Measurements from ENCODE around the gene PLPPR1. TPM values are rescaled to one million over a fixed set of nuclear protein-coding genes. Genes with fewer than 3 reads are reported as not detected.

Gene PLPPR1
- not detected for polyA plus RNA-seq (2012; ENCODE audit: missing spikeins)

DNA sequence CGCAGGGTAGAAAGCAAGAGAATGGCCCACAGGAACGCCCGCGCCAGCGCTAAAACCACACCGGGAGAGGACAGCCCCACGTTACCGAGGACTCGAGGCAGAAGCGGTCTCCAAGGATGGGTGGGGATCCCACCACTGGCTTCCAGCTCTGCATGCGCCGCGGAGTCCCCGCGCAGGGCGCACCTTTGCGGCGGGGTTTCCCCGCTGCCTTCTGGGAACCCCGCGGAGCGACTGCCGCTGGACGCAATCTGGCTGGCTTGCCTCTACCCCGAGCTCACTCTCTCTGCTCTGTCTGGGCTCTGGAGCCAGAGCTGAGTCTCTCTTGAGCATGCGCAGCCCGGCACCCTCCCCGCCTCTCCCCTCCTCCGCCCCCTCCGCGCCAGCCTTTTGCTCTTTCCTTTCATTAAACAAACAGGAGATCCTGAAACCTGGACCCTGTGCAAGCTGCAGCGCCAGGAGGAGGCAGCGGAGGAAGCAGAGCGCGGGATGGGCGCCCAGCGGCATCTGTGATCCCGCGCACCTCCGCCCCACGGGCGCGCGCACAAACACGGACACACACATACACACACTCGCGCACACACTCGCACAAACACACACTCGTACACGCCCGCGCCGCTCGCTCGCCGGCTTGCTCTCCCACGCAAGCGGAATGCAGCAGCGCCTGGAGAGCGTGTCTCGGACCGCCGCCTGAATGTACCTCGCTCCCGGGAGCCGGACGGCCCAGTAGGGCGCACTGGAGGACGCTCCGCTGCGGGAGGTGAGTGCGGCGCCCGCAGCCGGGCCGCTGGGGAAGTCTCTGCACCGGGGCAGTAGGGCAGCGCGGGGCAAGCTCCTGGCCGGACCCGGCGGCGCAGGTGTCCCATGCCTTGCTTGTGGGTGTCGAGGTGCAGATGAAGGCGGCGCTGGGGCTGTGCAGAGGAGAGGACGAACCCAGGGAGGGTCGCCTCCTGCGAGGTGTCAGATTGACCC, at the start of gene PLPPR1:
Gene PLPPR1, plus strand, starts transcription at position 382 of the 969 bp plus-strand sequence.
- FAIRE-seq (no peak), DNase-seq (ENCODE audit: insufficient read length) (no peak)
- TF ChIP-seq POLR2A (IDR thresholded peaks at IDR 0.05; ENCODE audit: low read depth, low read length), result no peak
- TF ChIP-seq POLR2AphosphoS5 (IDR thresholded peaks at IDR 0.05; ENCODE audit: low read depth, low read length), result no peak
- no peak for TF ChIP-seq TAF1 (IDR thresholded peaks at IDR 0.05; ENCODE audit: borderline replicate concordance, low read depth, low read length)

DNA sequence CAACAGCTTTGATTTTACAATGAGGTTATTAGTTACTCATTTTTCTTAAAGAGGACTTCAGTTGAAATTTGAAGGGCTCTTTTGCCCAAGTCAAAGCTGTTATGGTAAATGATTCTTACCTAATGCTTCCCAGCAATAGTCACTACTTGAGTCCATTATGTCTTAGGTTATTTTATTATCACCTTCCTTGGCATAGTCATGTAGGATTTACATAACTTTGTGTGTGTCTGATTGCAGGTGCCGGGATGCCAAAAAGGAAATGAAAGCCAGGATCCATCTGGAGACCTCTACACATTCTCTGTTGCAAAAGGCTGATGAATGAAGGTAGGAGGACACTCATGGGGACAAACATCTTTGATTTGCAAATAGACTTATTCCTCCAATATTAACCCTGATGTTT, 38.8 kb upstream of the PLPPR1 start:
- no peak for DNase-seq (ENCODE audit: insufficient read length)
- FAIRE-seq, result no peak
- TF ChIP-seq POLR2A (IDR thresholded peaks at IDR 0.05; ENCODE audit: low read depth, low read length), result no peak
- no peak for TF ChIP-seq TAF1 (IDR thresholded peaks at IDR 0.05; ENCODE audit: borderline replicate concordance, low read depth, low read length)
- no peak for TF ChIP-seq POLR2AphosphoS5 (IDR thresholded peaks at IDR 0.05; ENCODE audit: low read depth, low read length)

DNA sequence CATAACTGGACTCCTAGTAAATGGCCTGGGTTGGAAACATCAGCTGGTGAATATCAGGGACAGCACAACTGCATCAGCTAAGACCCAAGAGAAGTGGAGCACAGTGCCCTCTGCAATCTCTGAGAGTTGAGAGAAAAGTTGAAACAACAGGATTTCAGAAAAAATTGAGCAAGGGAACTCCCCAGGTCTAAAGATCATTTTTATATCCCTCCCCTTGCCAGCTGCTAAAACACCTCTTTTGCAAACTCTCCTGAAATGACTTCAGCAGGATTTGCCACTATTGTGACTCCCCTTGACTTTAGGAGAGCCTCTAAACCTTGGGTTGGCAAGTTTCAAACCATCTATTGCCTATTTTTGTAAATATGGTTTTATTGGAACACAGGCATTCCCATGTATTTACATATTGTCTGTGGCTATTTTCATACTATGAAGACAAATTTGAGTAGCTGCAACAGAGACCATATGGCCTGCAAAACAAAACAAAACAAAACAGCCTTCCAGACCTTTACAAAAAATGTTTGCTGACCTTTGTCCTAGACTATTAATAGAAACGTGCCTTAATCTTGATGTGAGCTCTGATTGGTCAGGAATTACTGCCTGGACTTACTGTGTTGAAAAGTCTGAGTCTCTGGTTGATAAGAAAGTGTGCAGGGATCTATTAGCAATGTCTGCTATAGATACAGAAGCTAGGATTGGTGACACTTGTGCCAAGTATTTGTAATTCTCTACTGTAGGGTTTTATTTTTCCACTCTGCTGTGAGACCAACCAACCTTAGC, 37.7 kb upstream of the PLPPR1 start:
- FAIRE-seq (no peak), DNase-seq (ENCODE audit: insufficient read length) (no peak)
- no peak for TF ChIP-seq POLR2A (IDR thresholded peaks at IDR 0.05; ENCODE audit: low read depth, low read length)
- no peak for TF ChIP-seq POLR2AphosphoS5 (IDR thresholded peaks at IDR 0.05; ENCODE audit: low read depth, low read length)
- TF ChIP-seq TAF1 (IDR thresholded peaks at IDR 0.05; ENCODE audit: borderline replicate concordance, low read depth, low read length), result no peak

DNA sequence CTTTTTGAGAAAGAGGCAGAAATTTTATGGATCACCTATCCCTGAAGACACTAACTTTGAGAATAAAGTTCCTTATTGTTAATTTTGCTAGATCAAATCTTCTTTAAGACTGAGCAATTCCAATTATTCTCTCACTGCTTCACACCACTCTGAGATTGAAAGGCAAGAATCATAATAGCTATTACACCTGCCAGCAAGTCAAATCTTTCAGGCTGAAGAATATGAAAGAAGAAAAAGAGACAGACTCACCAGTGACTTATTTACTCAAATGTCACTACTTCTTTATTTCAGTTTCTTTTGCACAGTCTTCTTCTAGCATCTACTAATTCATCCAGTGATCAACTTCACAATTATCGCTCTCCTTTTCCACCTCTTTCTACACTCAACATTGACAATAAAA, 35.9 kb upstream of the PLPPR1 start:
- DNase-seq (ENCODE audit: insufficient read length) (no peak), FAIRE-seq (no peak)
- TF ChIP-seq TAF1 (IDR thresholded peaks at IDR 0.05; ENCODE audit: borderline replicate concordance, low read depth, low read length), result no peak
- TF ChIP-seq POLR2A (IDR thresholded peaks at IDR 0.05; ENCODE audit: low read depth, low read length), result no peak
- no peak for TF ChIP-seq POLR2AphosphoS5 (IDR thresholded peaks at IDR 0.05; ENCODE audit: low read depth, low read length)

DNA sequence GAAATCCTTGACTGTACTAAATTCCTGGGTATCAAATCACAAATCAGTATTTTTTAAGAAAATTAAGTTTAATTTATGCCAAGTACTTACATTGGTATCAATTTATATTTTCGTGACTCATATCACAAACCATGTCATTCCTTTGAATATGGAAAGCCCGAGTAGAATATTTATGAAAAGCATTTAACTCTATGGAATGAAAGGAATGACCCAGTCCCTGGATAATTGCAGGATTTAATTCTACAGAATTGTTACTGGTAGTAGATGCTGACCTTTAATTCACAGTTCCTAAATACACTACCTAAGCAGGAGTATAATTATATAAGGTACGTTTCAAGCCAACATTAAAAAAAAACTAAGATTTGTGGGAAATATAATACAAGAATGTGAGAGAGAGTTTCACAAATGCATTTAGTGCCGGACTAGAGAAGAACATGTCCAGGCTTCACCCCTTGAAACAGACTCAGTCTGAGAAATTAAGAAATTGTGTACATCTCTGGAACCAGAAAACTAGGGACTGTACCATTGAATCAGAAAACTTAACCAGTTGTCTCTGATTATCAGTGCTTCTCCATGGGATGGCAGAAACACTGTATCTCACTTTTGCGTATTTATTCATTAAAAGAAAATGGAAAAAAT, 28.5 kb upstream of the PLPPR1 start:
- FAIRE-seq, result no peak
- no peak for TF ChIP-seq POLR2AphosphoS5 (IDR thresholded peaks at IDR 0.05; ENCODE audit: low read depth, low read length)
- no peak for TF ChIP-seq POLR2A (IDR thresholded peaks at IDR 0.05; ENCODE audit: low read depth, low read length)
- TF ChIP-seq TAF1 (IDR thresholded peaks at IDR 0.05; ENCODE audit: borderline replicate concordance, low read depth, low read length), result no peak
- no peak for DNase-seq (ENCODE audit: insufficient read length)

GRCh38 chr9:101005246-101005645, 23.3 kb upstream of the PLPPR1 start:
- no peak for FAIRE-seq
- TF ChIP-seq POLR2AphosphoS5 (IDR thresholded peaks at IDR 0.05; ENCODE audit: low read depth, low read length) (no peak), TAF1 (IDR thresholded peaks at IDR 0.05; ENCODE audit: borderline replicate concordance, low read depth, low read length) (no peak), POLR2A (IDR thresholded peaks at IDR 0.05; ENCODE audit: low read depth, low read length) (no peak)

GRCh38 chr9:101014566-101014965, 14.0 kb upstream of the PLPPR1 start:
- no peak for DNase-seq (ENCODE audit: insufficient read length)
- TF ChIP-seq TAF1 (IDR thresholded peaks at IDR 0.05; ENCODE audit: borderline replicate concordance, low read depth, low read length), result no peak
- no peak for TF ChIP-seq POLR2A (IDR thresholded peaks at IDR 0.05; ENCODE audit: low read depth, low read length)
- TF ChIP-seq POLR2AphosphoS5 (IDR thresholded peaks at IDR 0.05; ENCODE audit: low read depth, low read length), result no peak
- no peak for FAIRE-seq

More at GRCh38 chr9:101005246-101005645, 23.3 kb upstream of the PLPPR1 start:
- DNase-seq (ENCODE audit: insufficient read length), result no peak

DNA sequence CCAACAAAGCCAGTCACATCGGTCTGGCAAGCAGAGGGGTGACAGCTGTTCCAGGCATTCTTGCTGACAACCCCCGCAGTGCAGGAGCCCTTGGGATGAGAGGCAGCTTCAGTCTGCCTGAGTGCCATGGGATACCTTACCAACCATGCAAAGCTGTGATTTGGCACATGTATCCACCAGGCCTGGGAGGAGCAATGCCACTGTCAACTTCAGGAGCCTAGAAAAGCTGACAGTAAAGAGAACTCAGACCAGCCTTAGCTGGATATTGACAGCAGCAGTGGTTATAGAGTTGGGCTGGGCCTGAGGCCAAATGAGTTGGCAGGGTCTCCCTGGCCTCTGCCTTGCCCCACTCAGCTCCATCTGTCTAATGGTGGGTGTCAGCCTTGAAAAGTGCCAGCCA, 10.1 kb upstream of the PLPPR1 start:
- no peak for FAIRE-seq

DNA sequence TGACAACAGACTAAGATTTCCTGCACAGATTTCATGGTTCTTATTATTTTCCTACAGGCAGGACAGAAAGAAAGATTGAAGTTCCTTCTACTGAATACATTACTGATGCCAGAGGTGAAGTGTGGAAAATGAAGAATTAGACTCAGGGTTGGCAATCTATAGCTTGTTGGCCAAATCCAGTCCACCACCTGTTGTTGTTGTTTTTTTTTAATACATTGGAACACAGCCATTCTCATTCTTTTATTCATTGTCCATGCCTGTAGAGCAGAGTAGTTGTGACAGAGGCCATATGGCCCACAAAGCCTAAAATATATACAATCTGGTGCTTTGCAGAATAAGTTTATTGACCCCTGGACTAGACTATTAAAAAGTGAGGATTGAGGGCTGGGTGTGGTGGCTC, 5.8 kb upstream of the PLPPR1 start:
- DNase-seq (ENCODE audit: insufficient read length), result no peak
- TF ChIP-seq POLR2AphosphoS5 (IDR thresholded peaks at IDR 0.05; ENCODE audit: low read depth, low read length) (no peak), TAF1 (IDR thresholded peaks at IDR 0.05; ENCODE audit: borderline replicate concordance, low read depth, low read length) (no peak), POLR2A (IDR thresholded peaks at IDR 0.05; ENCODE audit: low read depth, low read length) (no peak)
- FAIRE-seq, result no peak

More for the DNA sequence above, 10.1 kb upstream of the PLPPR1 start:
- DNase-seq (ENCODE audit: insufficient read length), result no peak
- no peak for TF ChIP-seq POLR2A (IDR thresholded peaks at IDR 0.05; ENCODE audit: low read depth, low read length)
- no peak for TF ChIP-seq POLR2AphosphoS5 (IDR thresholded peaks at IDR 0.05; ENCODE audit: low read depth, low read length)
- TF ChIP-seq TAF1 (IDR thresholded peaks at IDR 0.05; ENCODE audit: borderline replicate concordance, low read depth, low read length), result no peak

DNA sequence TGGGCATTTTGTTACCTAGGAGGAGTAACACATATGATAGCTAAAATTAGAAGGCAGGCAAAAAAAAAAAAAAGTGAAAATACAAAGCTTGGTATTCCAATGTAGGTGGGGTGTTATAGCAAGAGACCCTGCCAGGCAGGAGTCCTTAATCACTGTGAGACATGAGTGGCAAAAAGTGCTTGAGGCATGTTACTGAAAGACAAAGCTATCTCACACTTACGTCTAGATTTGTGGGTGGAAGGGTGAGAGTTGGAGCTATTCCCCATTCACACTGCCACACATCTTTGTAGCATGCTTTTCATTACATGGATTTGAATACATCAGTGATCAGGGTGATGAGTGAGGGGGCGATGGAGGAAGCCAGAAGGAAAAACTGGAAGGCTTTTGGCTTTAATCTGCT, 2.6 kb upstream of the PLPPR1 start:
- no peak for TF ChIP-seq POLR2AphosphoS5 (IDR thresholded peaks at IDR 0.05; ENCODE audit: low read depth, low read length)
- TF ChIP-seq TAF1 (IDR thresholded peaks at IDR 0.05; ENCODE audit: borderline replicate concordance, low read depth, low read length), result no peak
- TF ChIP-seq POLR2A (IDR thresholded peaks at IDR 0.05; ENCODE audit: low read depth, low read length), result no peak
- FAIRE-seq, result no peak
- no peak for DNase-seq (ENCODE audit: insufficient read length)

DNA sequence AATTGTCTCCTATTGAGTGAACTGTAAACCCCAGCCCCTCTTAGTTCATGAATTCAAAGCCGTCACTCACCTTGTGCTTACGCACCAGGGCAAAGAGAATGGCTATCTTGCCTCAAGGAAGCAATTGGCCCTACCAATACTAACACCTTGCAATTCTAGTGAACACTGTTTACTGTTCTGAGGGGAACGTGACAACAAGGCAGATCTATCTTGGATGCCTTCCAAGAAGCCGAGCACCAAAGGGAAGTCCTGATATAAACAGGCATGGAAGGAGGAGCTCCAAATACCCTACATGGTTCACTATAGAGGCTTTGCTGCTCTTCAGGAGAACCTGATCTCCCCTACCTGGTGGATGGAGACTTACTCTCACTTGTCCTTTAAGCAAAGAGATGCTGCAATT, 1.7 kb upstream of the PLPPR1 start:
- no peak for FAIRE-seq
- DNase-seq (ENCODE audit: insufficient read length), result no peak

More for the DNA sequence above, 1.7 kb upstream of the PLPPR1 start:
- TF ChIP-seq POLR2A (IDR thresholded peaks at IDR 0.05; ENCODE audit: low read depth, low read length) (no peak), POLR2AphosphoS5 (IDR thresholded peaks at IDR 0.05; ENCODE audit: low read depth, low read length) (no peak), TAF1 (IDR thresholded peaks at IDR 0.05; ENCODE audit: borderline replicate concordance, low read depth, low read length) (no peak)
